ENCODE measurements around the gene DUSP28. TPM values are rescaled to one million over a fixed set of nuclear protein-coding genes. Genes with fewer than 3 reads are reported as not detected.

DUSP28 gene
- total RNA-seq, 1 donor from 2014 or later, result 1.5 TPM

DNA sequence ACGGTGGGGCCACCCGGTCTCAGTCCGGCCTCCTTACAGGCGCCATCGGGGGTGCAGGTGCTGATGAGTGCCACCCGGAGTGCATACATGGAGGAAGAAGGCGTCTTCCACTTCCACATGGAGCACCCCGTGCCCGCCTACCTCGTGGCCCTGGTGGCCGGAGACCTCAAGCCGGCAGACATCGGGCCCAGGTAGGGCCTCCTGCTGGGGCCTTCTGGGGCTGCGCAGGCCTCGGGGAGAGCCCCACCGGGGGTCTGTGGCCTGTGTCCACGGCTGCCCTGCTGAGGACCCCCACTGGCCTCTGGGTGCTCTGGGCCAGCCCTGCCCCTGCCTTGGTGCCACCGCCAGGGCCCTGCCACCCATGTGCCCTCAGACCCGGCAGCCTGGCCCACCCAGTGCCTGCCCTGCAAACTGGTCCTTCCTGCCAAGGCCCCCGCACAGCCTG is 12.9 kb downstream of the DUSP28 start:
- no peaks in the 10 kb centered on the region for H3K9me3 Mint-ChIP-seq (ENCODE audit: unreplicated experiment)
- H3K4me1 Mint-ChIP-seq (ENCODE audit: unreplicated experiment), result peaks cover 3% of the 10 kb centered on the region
- no peak overlapping the region for H3K4me3 Mint-ChIP-seq (ENCODE audit: unreplicated experiment)
- no peak for DNase-seq (ENCODE audit: low spot score)
- TF ChIP-seq, protein P1, sequence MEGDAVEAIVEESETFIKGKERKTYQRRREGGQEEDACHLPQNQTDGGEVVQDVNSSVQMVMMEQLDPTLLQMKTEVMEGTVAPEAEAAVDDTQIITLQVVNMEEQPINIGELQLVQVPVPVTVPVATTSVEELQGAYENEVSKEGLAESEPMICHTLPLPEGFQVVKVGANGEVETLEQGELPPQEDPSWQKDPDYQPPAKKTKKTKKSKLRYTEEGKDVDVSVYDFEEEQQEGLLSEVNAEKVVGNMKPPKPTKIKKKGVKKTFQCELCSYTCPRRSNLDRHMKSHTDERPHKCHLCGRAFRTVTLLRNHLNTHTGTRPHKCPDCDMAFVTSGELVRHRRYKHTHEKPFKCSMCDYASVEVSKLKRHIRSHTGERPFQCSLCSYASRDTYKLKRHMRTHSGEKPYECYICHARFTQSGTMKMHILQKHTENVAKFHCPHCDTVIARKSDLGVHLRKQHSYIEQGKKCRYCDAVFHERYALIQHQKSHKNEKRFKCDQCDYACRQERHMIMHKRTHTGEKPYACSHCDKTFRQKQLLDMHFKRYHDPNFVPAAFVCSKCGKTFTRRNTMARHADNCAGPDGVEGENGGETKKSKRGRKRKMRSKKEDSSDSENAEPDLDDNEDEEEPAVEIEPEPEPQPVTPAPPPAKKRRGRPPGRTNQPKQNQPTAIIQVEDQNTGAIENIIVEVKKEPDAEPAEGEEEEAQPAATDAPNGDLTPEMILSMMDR (IDR thresholded peaks at IDR 0.05; ENCODE audit: unreplicated experiment), result no peak
- no peak overlapping the region for H3K27ac Mint-ChIP-seq (ENCODE audit: unreplicated experiment)
- H3K36me3 Mint-ChIP-seq (ENCODE audit: low read depth, unreplicated experiment), result no peaks in the 10 kb centered on the region
- H3K27me3 Mint-ChIP-seq (ENCODE audit: unreplicated experiment), result peaks cover 9% of the 10 kb centered on the region

DNA sequence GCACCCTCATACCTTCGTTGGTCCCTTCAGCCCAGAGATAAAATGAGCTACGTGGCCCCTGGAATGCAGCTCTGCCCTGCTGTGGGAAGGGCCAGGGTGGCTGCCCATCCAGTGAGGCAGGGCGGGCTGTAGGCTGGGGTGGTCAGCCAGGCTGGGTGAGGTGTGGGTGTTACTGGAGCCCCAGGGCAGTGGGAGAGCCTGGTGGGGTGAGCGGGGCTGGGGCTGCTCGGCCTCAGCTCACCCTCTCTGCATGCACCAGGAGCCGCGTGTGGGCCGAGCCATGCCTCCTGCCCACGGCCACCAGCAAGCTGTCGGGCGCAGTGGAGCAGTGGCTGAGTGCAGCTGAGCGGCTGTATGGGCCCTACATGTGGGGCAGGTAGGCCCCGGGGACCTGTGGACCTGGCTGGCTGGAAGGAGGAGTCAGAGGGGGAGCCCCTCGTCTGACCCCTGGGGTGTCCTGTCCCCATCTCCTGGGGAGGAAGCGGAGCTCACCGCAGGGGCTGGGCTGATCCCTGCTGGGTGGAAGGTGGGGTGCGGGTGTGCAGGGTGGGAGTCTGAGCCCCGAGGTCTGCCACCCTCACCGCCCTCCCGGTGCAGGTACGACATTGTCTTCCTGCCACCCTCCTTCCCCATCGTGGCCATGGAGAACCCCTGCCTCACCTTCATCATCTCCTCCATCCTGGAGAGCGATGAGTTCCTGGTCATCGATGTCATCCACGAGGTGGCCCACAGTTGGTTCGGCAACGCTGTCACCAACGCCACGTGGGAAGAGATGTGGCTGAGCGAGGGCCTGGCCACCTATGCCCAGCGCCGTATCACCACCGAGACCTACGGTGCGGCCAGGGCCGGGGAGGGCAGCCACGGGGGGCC is 13.6 kb downstream of the DUSP28 start:
- Mint-ChIP-seq H3K9me3 (ENCODE audit: unreplicated experiment) (no peaks in the 10 kb centered on the region), H3K4me1 (ENCODE audit: unreplicated experiment) (peaks cover 3% of the 10 kb centered on the region), H3K4me3 (ENCODE audit: unreplicated experiment) (no peak overlapping the region), H3K27me3 (ENCODE audit: unreplicated experiment) (peaks cover 9% of the 10 kb centered on the region), H3K36me3 (ENCODE audit: low read depth, unreplicated experiment) (no peaks in the 10 kb centered on the region), H3K27ac (ENCODE audit: unreplicated experiment) (no peak overlapping the region)
- TF ChIP-seq, protein P1 (IDR thresholded peaks at IDR 0.05; ENCODE audit: unreplicated experiment), result no peak
- peak; percentile 3 for DNase-seq (ENCODE audit: low spot score)

DNA sequence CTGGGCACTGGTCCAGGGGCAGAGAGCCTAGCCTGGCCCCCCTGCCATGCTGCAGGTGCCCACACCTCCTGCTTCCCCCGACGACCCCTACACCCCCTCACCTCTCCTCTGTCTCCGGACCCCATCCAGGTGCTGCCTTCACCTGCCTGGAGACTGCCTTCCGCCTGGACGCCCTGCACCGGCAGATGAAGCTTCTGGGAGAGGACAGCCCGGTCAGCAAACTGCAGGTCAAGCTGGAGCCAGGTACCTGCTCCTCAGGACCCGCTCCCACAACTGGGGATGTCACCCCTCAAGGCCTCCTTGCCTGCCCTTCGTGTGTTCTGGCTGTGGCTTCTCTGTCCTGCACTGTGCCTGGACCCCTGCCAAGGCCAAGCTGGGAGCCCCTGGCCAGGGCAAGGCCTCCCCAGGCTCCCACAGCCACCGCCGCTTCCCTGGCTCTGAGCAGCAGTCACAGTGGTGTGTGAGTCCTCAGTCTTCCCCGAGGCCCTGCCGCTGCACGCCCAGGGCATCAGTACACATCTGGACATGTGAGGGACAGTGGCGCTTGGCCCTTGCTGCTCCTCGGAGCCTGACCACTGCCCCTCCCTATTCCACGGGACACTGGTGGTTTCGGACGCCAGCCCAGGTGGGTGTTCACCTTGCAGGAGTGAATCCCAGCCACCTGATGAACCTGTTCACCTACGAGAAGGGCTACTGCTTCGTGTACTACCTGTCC is 14.4 kb downstream of the DUSP28 start:
- Mint-ChIP-seq H3K4me3 (ENCODE audit: unreplicated experiment) (no peak overlapping the region), H3K27me3 (ENCODE audit: unreplicated experiment) (peaks cover 5% of the 10 kb centered on the region), H3K27ac (ENCODE audit: unreplicated experiment) (no peak overlapping the region), H3K4me1 (ENCODE audit: unreplicated experiment) (peaks cover 3% of the 10 kb centered on the region), H3K9me3 (ENCODE audit: unreplicated experiment) (no peaks in the 10 kb centered on the region), H3K36me3 (ENCODE audit: low read depth, unreplicated experiment) (no peaks in the 10 kb centered on the region)
- TF ChIP-seq, protein P1 (IDR thresholded peaks at IDR 0.05; ENCODE audit: unreplicated experiment), result no peak
- DNase-seq (ENCODE audit: low spot score), result peak; percentile 4

DNA sequence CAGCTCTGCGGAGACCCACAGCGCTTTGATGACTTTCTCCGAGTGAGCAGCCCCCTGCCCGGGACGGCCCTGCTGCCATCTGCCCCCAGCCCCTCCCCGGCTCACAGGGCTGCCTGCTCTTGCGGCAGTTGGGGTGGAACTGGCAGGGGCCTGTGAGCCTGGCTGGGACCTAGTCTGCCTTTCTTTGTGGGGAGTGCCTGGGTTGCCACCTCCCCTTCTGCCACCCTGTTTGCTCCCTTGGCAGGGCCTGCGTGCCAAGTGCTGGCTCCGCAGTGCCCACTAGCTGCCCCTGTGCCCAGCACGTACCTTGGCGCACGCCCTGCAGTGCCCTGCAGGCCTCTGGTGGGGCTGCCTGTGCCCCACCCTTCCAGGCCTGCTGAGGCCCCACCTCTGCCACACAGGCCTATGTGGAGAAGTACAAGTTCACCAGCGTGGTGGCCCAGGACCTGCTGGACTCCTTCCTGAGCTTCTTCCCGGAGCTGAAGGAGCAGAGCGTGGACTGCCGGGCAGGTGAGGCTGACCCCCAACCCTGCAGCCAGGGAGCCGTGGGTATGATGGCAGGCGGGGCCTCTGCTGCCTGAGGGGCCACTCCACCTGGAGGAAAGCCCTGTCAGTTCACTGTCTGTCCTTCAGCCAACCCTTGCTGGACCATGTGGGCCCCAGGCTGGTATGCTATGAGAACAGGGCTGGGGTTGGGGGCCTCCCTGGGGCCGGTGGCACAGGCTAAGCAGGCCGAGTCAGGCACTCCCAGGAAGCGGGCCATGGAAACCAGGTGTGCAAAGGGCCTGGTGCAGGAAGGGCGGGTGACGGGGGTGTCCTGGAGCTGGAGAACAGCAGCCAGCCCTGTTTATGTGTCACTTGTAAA is 15.2 kb downstream of the DUSP28 start:
- Mint-ChIP-seq H3K4me3 (ENCODE audit: unreplicated experiment) (no peak overlapping the region), H3K4me1 (ENCODE audit: unreplicated experiment) (peaks cover 6% of the 10 kb centered on the region), H3K9me3 (ENCODE audit: unreplicated experiment) (peaks cover 2% of the 10 kb centered on the region), H3K36me3 (ENCODE audit: low read depth, unreplicated experiment) (peaks cover 5% of the 10 kb centered on the region), H3K27ac (ENCODE audit: unreplicated experiment) (no peak overlapping the region), H3K27me3 (ENCODE audit: unreplicated experiment) (peaks cover 8% of the 10 kb centered on the region)
- DNase-seq (ENCODE audit: low spot score), result no peak
- TF ChIP-seq, protein P1 (IDR thresholded peaks at IDR 0.05; ENCODE audit: unreplicated experiment), result no peak
